ENCODE measurements around the gene DYRK1B. TPM values are rescaled to one million over a fixed set of nuclear protein-coding genes. Genes with fewer than 3 reads are reported as not detected.
"Not testable (repeated sequence)": the region's sequence is repeated elsewhere in the genome, so short reads cannot be mapped to it uniquely, and the experiment has no call there.

The DYRK1B gene
- polyA plus RNA-seq, 1 donor from 2014 or later: 11.3 TPM

DNA sequence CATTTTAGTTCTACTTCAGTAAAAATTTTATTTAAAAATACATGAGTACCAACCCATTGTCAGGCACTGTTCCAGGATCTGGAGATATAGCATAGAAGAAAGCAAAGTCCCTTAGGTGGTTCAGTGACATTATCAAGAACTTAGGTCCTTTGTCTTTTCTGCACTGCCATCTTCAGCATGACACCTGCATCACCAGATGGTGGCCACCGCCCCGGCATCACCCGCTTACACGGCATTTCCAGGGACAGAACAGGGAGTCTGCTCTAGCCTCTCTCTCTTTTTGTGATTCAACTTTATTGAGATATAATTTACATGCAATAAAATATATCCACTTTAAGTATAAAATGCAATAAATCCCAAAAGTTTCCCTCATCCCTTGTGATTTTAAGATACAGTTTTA lies 23.5 kb downstream of the DYRK1B start:
- H3K36me3 ChIP-seq (ENCODE audit: insufficient read depth, low read length): no peaks in the 10 kb centered on the region
- H3F3A ChIP-seq (ENCODE audit: insufficient read depth, low read length, poor library complexity, severe bottlenecking): no peaks in the 10 kb centered on the region
- H3K79me2 ChIP-seq (replicated peaks; ENCODE audit: insufficient read depth, low read length): no peaks in the 10 kb centered on the region
- H3K27ac ChIP-seq (ENCODE audit: low read length): no peak overlapping the region
- H3K4me2 ChIP-seq (ENCODE audit: low read length): no peak overlapping the region
- H2AFZ ChIP-seq (ENCODE audit: low read depth, low read length): no peak overlapping the region
- H3K9ac ChIP-seq (ENCODE audit: low read length): no peak overlapping the region
- no peaks in the 10 kb centered on the region for H3K27me3 ChIP-seq (ENCODE audit: insufficient read depth, low read depth, low read length)
- H3K9me2 ChIP-seq (ENCODE audit: insufficient read depth, low read length): no peaks in the 10 kb centered on the region
- H3K4me3 ChIP-seq (ENCODE audit: low read length): no peak overlapping the region
- no peaks in the 10 kb centered on the region for H4K20me1 ChIP-seq (ENCODE audit: insufficient read depth)
- TF ChIP-seq EP300 (conservative IDR thresholded peaks at IDR 0.05; ENCODE audit: poor library complexity, severe bottlenecking): no peak
- H3K9me3 ChIP-seq (ENCODE audit: low read length): peaks cover 4% of the 10 kb centered on the region

DNA sequence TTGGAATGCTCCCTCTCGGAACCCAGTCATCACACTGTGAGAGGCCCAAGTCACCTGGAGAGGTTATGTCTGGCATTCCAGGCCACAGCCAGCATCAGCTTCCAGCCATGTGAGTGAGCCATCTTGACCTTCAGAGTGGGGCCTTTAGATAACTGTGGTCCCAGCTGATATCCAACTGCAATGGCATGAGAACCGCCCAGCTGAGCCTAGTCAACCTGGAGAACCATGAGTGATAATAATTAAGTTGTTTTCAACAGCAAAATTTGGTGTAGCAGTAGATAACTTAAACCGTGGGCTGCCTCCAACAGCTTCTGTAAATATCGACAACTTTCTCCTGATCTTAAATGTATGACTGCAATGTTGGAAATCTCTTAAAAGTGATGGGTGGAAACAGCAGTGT lies 24.6 kb downstream of the DYRK1B start:
- Histone ChIP-seq H3K79me2 (replicated peaks; ENCODE audit: insufficient read depth, low read length) (no peaks in the 10 kb centered on the region), H3K9me3 (ENCODE audit: low read length) (peaks cover 4% of the 10 kb centered on the region), H4K20me1 (ENCODE audit: insufficient read depth) (no peaks in the 10 kb centered on the region), H3K9ac (ENCODE audit: low read length) (no peak overlapping the region), H3K27me3 (ENCODE audit: insufficient read depth, low read depth, low read length) (no peaks in the 10 kb centered on the region), H3K4me2 (ENCODE audit: low read length) (no peak overlapping the region), H3K4me3 (ENCODE audit: low read length) (no peak overlapping the region), H2AFZ (ENCODE audit: low read depth, low read length) (no peak overlapping the region), H3K27ac (ENCODE audit: low read length) (no peak overlapping the region), H3F3A (ENCODE audit: insufficient read depth, low read length, poor library complexity, severe bottlenecking) (no peaks in the 10 kb centered on the region), H3K36me3 (ENCODE audit: insufficient read depth, low read length) (no peaks in the 10 kb centered on the region), H3K9me2 (ENCODE audit: insufficient read depth, low read length) (no peaks in the 10 kb centered on the region)
- TF ChIP-seq, protein P1, sequence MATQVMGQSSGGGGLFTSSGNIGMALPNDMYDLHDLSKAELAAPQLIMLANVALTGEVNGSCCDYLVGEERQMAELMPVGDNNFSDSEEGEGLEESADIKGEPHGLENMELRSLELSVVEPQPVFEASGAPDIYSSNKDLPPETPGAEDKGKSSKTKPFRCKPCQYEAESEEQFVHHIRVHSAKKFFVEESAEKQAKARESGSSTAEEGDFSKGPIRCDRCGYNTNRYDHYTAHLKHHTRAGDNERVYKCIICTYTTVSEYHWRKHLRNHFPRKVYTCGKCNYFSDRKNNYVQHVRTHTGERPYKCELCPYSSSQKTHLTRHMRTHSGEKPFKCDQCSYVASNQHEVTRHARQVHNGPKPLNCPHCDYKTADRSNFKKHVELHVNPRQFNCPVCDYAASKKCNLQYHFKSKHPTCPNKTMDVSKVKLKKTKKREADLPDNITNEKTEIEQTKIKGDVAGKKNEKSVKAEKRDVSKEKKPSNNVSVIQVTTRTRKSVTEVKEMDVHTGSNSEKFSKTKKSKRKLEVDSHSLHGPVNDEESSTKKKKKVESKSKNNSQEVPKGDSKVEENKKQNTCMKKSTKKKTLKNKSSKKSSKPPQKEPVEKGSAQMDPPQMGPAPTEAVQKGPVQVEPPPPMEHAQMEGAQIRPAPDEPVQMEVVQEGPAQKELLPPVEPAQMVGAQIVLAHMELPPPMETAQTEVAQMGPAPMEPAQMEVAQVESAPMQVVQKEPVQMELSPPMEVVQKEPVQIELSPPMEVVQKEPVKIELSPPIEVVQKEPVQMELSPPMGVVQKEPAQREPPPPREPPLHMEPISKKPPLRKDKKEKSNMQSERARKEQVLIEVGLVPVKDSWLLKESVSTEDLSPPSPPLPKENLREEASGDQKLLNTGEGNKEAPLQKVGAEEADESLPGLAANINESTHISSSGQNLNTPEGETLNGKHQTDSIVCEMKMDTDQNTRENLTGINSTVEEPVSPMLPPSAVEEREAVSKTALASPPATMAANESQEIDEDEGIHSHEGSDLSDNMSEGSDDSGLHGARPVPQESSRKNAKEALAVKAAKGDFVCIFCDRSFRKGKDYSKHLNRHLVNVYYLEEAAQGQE (IDR thresholded peaks at IDR 0.05; ENCODE audit: borderline replicate concordance): no peak
- no peak for TF ChIP-seq MXI1 (conservative IDR thresholded peaks at IDR 0.05; ENCODE audit: poor library complexity, severe bottlenecking)
- TF ChIP-seq SMC3 (conservative IDR thresholded peaks at IDR 0.05; ENCODE audit: poor library complexity): no peak
- no peak for TF ChIP-seq TAF1 (IDR thresholded peaks at IDR 0.05; ENCODE audit: low read depth)
- TF ChIP-seq RAD21 (conservative IDR thresholded peaks at IDR 0.05): no peak
- TF ChIP-seq EP300 (conservative IDR thresholded peaks at IDR 0.05; ENCODE audit: poor library complexity, severe bottlenecking): no peak
- TF ChIP-seq POLR2AphosphoS5 (IDR thresholded peaks at IDR 0.05): no peak
- TF ChIP-seq EZH2 (IDR thresholded peaks at IDR 0.05; ENCODE audit: borderline replicate concordance, insufficient read depth, low read length, poor library complexity, severe bottlenecking): no peak
- TF ChIP-seq, protein P2, sequence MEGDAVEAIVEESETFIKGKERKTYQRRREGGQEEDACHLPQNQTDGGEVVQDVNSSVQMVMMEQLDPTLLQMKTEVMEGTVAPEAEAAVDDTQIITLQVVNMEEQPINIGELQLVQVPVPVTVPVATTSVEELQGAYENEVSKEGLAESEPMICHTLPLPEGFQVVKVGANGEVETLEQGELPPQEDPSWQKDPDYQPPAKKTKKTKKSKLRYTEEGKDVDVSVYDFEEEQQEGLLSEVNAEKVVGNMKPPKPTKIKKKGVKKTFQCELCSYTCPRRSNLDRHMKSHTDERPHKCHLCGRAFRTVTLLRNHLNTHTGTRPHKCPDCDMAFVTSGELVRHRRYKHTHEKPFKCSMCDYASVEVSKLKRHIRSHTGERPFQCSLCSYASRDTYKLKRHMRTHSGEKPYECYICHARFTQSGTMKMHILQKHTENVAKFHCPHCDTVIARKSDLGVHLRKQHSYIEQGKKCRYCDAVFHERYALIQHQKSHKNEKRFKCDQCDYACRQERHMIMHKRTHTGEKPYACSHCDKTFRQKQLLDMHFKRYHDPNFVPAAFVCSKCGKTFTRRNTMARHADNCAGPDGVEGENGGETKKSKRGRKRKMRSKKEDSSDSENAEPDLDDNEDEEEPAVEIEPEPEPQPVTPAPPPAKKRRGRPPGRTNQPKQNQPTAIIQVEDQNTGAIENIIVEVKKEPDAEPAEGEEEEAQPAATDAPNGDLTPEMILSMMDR (IDR thresholded peaks at IDR 0.05; ENCODE audit: poor library complexity, severe bottlenecking): no peak

DNA sequence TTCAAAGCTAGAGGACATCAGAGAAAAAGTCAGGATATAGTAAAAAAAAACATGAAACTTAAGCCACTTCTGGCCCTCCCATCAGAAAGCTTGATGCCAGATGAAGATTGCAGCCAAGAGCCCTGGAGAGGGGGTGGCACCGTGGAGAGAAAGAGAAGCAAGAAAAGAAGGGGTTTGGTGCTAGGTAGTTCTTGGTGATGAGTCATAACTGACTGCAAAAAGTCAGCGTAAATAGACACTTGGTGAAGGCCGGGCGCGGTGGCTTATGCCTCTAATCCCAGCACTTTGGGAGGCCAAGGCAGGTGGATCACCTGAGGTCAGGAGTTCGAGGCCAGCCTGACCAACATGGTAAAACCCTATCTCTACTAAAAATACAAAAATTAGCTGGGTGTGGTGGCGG lies 25.3 kb downstream of the DYRK1B start:
- H3K27ac ChIP-seq (ENCODE audit: low read length); H3K4me3 ChIP-seq (ENCODE audit: low read length); H3K4me2 ChIP-seq (ENCODE audit: low read length); H3K9me2 ChIP-seq (ENCODE audit: insufficient read depth, low read length); H4K20me1 ChIP-seq (ENCODE audit: insufficient read depth); H3K27me3 ChIP-seq (ENCODE audit: insufficient read depth, low read depth, low read length); H3F3A ChIP-seq (ENCODE audit: insufficient read depth, low read length, poor library complexity, severe bottlenecking); H3K79me2 ChIP-seq (replicated peaks; ENCODE audit: insufficient read depth, low read length); H3K9ac ChIP-seq (ENCODE audit: low read length); H3K36me3 ChIP-seq (ENCODE audit: insufficient read depth, low read length); H2AFZ ChIP-seq (ENCODE audit: low read depth, low read length); H3K9me3 ChIP-seq (ENCODE audit: low read length): not testable (repeated sequence)
